Stimulated activated CD8-positive, alpha-beta memory T cell treated with anti-CD3 and anti-CD28 coated beads, Interleukin-7, amount 100 ng/mL, for 48 hours (primary cell): ENCODE data around the gene KCTD8.
"Not testable (repeated sequence)": the region's sequence is repeated elsewhere in the genome, so short reads cannot be mapped to it uniquely, and the experiment has no call there.

Experiments used
- DNase-seq, 2 donors: peaks; one replicate each; pipeline ENCODE4 v3.0.0-alpha.2; 2020; ENCODE audit warnings: low read depth in 1 of 2; ENCODE audit errors: extremely low read depth in 1 of 2

KCTD8 gene

GRCh38 chr4:44342800-44343199, 105.8 kb downstream of the KCTD8 start:
- DNase-seq, result no peak

GRCh38 chr4:44326741-44327140, 121.9 kb downstream of the KCTD8 start:
- no peak for DNase-seq

GRCh38 chr4:44320833-44321232, 127.8 kb downstream of the KCTD8 start:
- no peak for DNase-seq

- DNase-seq, result no peak
Measured at GRCh38 chr4:44319129-44319528, 129.5 kb downstream of the KCTD8 start.

- DNase-seq, result no peak
Measured at GRCh38 chr4:44313702-44314101, 134.9 kb downstream of the KCTD8 start.

- no peak for DNase-seq
Measured at GRCh38 chr4:44287505-44287904, 161.1 kb downstream of the KCTD8 start.

- no peak for DNase-seq
Measured at GRCh38 chr4:44279469-44279868, 169.1 kb downstream of the KCTD8 start.

GRCh38 chr4:44279066-44279465, 169.5 kb downstream of the KCTD8 start:
- DNase-seq, result no peak

GRCh38 chr4:44257461-44257860, 191.1 kb downstream of the KCTD8 start:
- no peak for DNase-seq

GRCh38 chr4:44256414-44256813, 192.2 kb downstream of the KCTD8 start:
- DNase-seq, result no peak

- DNase-seq, result no peak
Measured at GRCh38 chr4:44237643-44238042, 211.0 kb downstream of the KCTD8 start.

- no peak for DNase-seq
Measured at GRCh38 chr4:44235897-44236296, 212.7 kb downstream of the KCTD8 start.

- DNase-seq, result no peak
Measured at GRCh38 chr4:44232262-44232661, 216.3 kb downstream of the KCTD8 start.

- no peak for DNase-seq
Measured at GRCh38 chr4:44231006-44231405, 217.6 kb downstream of the KCTD8 start.

GRCh38 chr4:44228326-44228725, 220.3 kb downstream of the KCTD8 start:
- DNase-seq, result no peak

- no peak for DNase-seq
Measured at GRCh38 chr4:44221407-44221806, 227.2 kb downstream of the KCTD8 start.

- DNase-seq, result no peak
Measured at GRCh38 chr4:44210750-44211149, 237.9 kb downstream of the KCTD8 start.

GRCh38 chr4:44196796-44197195, 251.8 kb downstream of the KCTD8 start:
- DNase-seq, result no peak

- DNase-seq, result no peak
Measured at GRCh38 chr4:44194365-44194764, 254.2 kb downstream of the KCTD8 start.

- no peak for DNase-seq
Measured at GRCh38 chr4:44186850-44187246, 261.8 kb downstream of the KCTD8 start.

- DNase-seq, result no peak
Measured at GRCh38 chr4:44186096-44186849, 262.3 kb downstream of the KCTD8 start.

GRCh38 chr4:44181491-44182349, 266.9 kb downstream of the KCTD8 start:
- not testable (repeated sequence) for DNase-seq
